Tibial nerve (tissue), 4 donors: Measurements from ENCODE around the gene RPN1. TPM values are rescaled to one million over a fixed set of nuclear protein-coding genes. Genes with fewer than 3 reads are reported as not detected.

Experiments
- DNase-seq, 2 donors: peaks; one replicate each; pipeline ENCODE4 v3.0.0-alpha.2; 2019; ENCODE audit warnings: low spot score in 2 of 2
- H3K27ac ChIP-seq, 4 donors: fragments of 200-600 bp; sonication (generic) in 3 of 4; one replicate each; pipeline ENCODE4 v1.5.1; 2017 to 2019; ENCODE audit warnings: mild to moderate bottlenecking in 1 of 4
- H3K27me3 ChIP-seq, 2 donors: fragments of 200-600 bp; sonication (generic) in 1 of 2; one replicate each; pipeline versions ENCODE4 v1.5.1 to v1.6.0; 2017 to 2019
- H3K36me3 ChIP-seq, 3 donors: fragments of 200-600 bp; sonication (generic); one replicate each; pipeline ENCODE4 v1.5.1; 2018 to 2019
- H3K4me1 ChIP-seq, 4 donors: fragments of 200-600 bp; sonication (generic) in 3 of 4; one replicate each; pipeline ENCODE4 v1.5.1; 2017 to 2019
- H3K4me3 ChIP-seq, 4 donors: fragments of 200-600 bp; sonication (generic) in 3 of 4; one replicate each; pipeline ENCODE4 v1.5.1; 2017 to 2019; ENCODE audit warnings: mild to moderate bottlenecking in 1 of 4, moderate library complexity in 1 of 4
- H3K9me3 ChIP-seq, 4 donors: fragments of 200-600 bp; sonication (generic) in 3 of 4; one replicate each; pipeline ENCODE4 v1.5.1; 2017 to 2019
- EP300 ChIP-seq, 2 donors: sonication (generic); formaldehyde crosslinking; IDR thresholded peaks; one replicate each; pipeline ENCODE4 v1.6.1; 2017; ENCODE audit warnings: antibody characterized with exemption in 2 of 2, mild to moderate bottlenecking in 1 of 2
- POLR2A ChIP-seq, 2 donors: fragments of 450-650 bp; IDR thresholded peaks; one replicate each; pipeline ENCODE4 v1.6.1; 2017; ENCODE audit warnings: antibody characterized with exemption in 2 of 2, mild to moderate bottlenecking in 2 of 2, moderate library complexity in 2 of 2
- WGBS, 2 donors: methylation state at CpG; one replicate each; pipeline ENCODE4 v1.1.5; 2018; 5-methylcytosine and 5-hydroxymethylcytosine counted together
- total RNA-seq, 4 donors: library from RNA; depleted of rRNA; stranded (reverse); fragments of >200 nt; gene quantifications; one replicate each; pipeline ENCODE4 v1.1.0, GENCODE V29; 2016
- TF ChIP-seq, protein P1 (sequence below), 5 experiments: fragments of 200-600 bp in 3 of 5; fragments of 450-650 bp in 2 of 5; sonication (generic) in 3 of 5; IDR thresholded peaks; one replicate each; pipeline ENCODE4 v1.5.1; 2016 to 2019; ENCODE audit warnings: antibody characterized with exemption in 5 of 5, mild to moderate bottlenecking in 3 of 5, moderate library complexity in 2 of 5

RPN1 gene
- total RNA-seq, 4 donors from 2014 or later: 173 to 255 (median 204) TPM

GRCh38 chr3:128572013-128572412, 78.6 kb downstream of the RPN1 start:
- Histone ChIP-seq H3K27ac (no peak overlapping the region), H3K4me1 (peaks cover 0 to 10% (median 0%) of the 10 kb centered on the region in 4 donors), H3K9me3 (no peaks in the 10 kb centered on the region), H3K36me3 (no peaks in the 10 kb centered on the region), H3K27me3 (peaks cover 0 to 23% of the 10 kb centered on the region in 2 donors), H3K4me3 (no peak overlapping the region)
- 54 to 76% methylated on average over 11 to 13 of the region's 13 CpGs for WGBS, 2 donors
- DNase-seq: no peak
- TF ChIP-seq, protein P1, sequence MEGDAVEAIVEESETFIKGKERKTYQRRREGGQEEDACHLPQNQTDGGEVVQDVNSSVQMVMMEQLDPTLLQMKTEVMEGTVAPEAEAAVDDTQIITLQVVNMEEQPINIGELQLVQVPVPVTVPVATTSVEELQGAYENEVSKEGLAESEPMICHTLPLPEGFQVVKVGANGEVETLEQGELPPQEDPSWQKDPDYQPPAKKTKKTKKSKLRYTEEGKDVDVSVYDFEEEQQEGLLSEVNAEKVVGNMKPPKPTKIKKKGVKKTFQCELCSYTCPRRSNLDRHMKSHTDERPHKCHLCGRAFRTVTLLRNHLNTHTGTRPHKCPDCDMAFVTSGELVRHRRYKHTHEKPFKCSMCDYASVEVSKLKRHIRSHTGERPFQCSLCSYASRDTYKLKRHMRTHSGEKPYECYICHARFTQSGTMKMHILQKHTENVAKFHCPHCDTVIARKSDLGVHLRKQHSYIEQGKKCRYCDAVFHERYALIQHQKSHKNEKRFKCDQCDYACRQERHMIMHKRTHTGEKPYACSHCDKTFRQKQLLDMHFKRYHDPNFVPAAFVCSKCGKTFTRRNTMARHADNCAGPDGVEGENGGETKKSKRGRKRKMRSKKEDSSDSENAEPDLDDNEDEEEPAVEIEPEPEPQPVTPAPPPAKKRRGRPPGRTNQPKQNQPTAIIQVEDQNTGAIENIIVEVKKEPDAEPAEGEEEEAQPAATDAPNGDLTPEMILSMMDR (IDR thresholded peaks at IDR 0.05): no peak
- no peak for TF ChIP-seq EP300 (IDR thresholded peaks at IDR 0.05)
- TF ChIP-seq POLR2A (IDR thresholded peaks at IDR 0.05): no peak

Other genes with a start within 250 kb of the RPN1 start
- not detected for gene DNAJB8, start 183.9 kb downstream of the RPN1 start, total RNA-seq
- 10 to 100 TPM in 3 of 4 donors, 1 to 10 TPM in 1; 8.1 to 24.7 (median 15.9) TPM for gene GATA2, start 157.6 kb downstream of the RPN1 start, total RNA-seq
- gene RAB7A, start 75.4 kb upstream of the RPN1 start, total RNA-seq: 100 to 1,000 TPM in 3 of 4 donors, 10 to 100 TPM in 1; 89.2 to 128 (median 114) TPM
- gene ACAD9, start 228.8 kb upstream of the RPN1 start, total RNA-seq: 10 to 100 TPM; 49.6 to 81.9 (median 63.7) TPM